AG04449 (cell line): ENCODE results near the gene FHDC1.

Source experiments
- CTCF ChIA-PET: fragments of 350-600 bp; formaldehyde crosslinking; extraction: SDS; loops from one replicate; lab custom pipeline; 2021; ENCODE audit warnings: antibody characterized with exemption; lab: Yijun Ruan, JAX
- POLR2A ChIA-PET: fragments of 400-600, 350-600 bp; formaldehyde crosslinking; extraction: SDS; loops from one replicate; lab custom pipeline; 2020; ENCODE audit warnings: antibody characterized with exemption, inconsistent platforms; lab: Yijun Ruan, JAX
- DNase-seq: peaks from one replicate; pipeline ENCODE4 v3.0.0-alpha.2; 2010; ENCODE audit warnings: low read depth, low spot score
- H3K4me3 ChIP-seq: 2 replicates; pipeline ENCODE4 v1.5.1; 2011; ENCODE audit warnings: low read depth, mild to moderate bottlenecking, control low read depth, low read length
- CTCF ChIP-seq: IDR thresholded peaks from one replicate; pipeline ENCODE4 v1.5.1; 2011; ENCODE audit warnings: mild to moderate bottlenecking, moderate library complexity, low read length, control low read depth, inconsistent platforms; ENCODE audit not compliant: insufficient read depth; ENCODE audit errors: missing control alignments

FHDC1 gene

GRCh38 chr4:152917543-152918395, 18.4 kb upstream of the FHDC1 start:
- ChIA-PET CTCF (interaction anchor here (1.3 kb wide), 1 partner anchor 32 kb away, joined by 3 read pairs; no protein-coding TSS in a partner anchor), POLR2A (no interaction called here)
- TF ChIP-seq CTCF, result no peak
- H3K4me3 ChIP-seq, result no peak overlapping the region
- no peak for DNase-seq

- no peak overlapping the region for H3K4me3 ChIP-seq
- no peak for DNase-seq
- ChIA-PET POLR2A (no interaction called here), CTCF (interaction anchor here (0.6 to 1.7 kb wide), 2 partner anchors 38 to 164 kb away, joined by 3 to 4 read pairs; no protein-coding TSS in a partner anchor)
- TF ChIP-seq CTCF, result no peak
Measured at GRCh38 chr4:152919826-152920225, 16.3 kb upstream of the FHDC1 start.

GRCh38 chr4:152920768-152921167, 15.4 kb upstream of the FHDC1 start:
- no peak overlapping the region for H3K4me3 ChIP-seq
- POLR2A ChIA-PET, result no interaction called here
- CTCF ChIA-PET, result no interaction called here
- no peak for TF ChIP-seq CTCF
- no peak for DNase-seq

GRCh38 chr4:152921284-152921683, 14.8 kb upstream of the FHDC1 start:
- TF ChIP-seq CTCF, result no peak
- CTCF ChIA-PET, result no interaction called here
- POLR2A ChIA-PET, result no interaction called here
- no peak overlapping the region for H3K4me3 ChIP-seq
- DNase-seq, result no peak

GRCh38 chr4:152925851-152926250, 10.3 kb upstream of the FHDC1 start:
- ChIA-PET POLR2A (no interaction called here), CTCF (interaction anchor here (0.7 kb wide), 1 partner anchor 10 kb away, joined by 3 read pairs; no protein-coding TSS in a partner anchor)
- no peak for TF ChIP-seq CTCF
- H3K4me3 ChIP-seq, result no peak overlapping the region
- no peak for DNase-seq

- H3K4me3 ChIP-seq, result no peak overlapping the region
- ChIA-PET CTCF (interaction anchor here (0.7 kb wide), 1 partner anchor 656 kb away, joined by 3 read pairs; no protein-coding TSS in a partner anchor), POLR2A (no interaction called here)
- TF ChIP-seq CTCF, result no peak
- no peak for DNase-seq
Measured at GRCh38 chr4:152926959-152927358, 9.2 kb upstream of the FHDC1 start.
